OCI-LY1 (cell line): ENCODE results near the gene LRIG1.

ENCODE experiments used
- H2AFZ ChIP-seq: fragments of 200-600 bp; sonication (generic), shearing (Covaris generic); 2 replicates; pipeline ENCODE4 v1.6.0; 2014; ENCODE audit warnings: antibody characterized with exemption, mild to moderate bottlenecking, low read length
- H3F3A ChIP-seq: fragments of 200-600 bp; sonication (generic), shearing (Covaris generic); 2 replicates; pipeline ENCODE4 v1.6.0; 2014; ENCODE audit warnings: mild to moderate bottlenecking, antibody characterized with exemption, low read length, moderate library complexity; ENCODE audit not compliant: insufficient read depth
- H3K27ac ChIP-seq: fragments of 200-600 bp; sonication (generic); 2 replicates; pipeline ENCODE4 v1.5.1; 2014; ENCODE audit warnings: low read length, mixed run types, mild to moderate bottlenecking, low read depth; ENCODE audit not compliant: poor library complexity, severe bottlenecking
- H3K27me3 ChIP-seq: fragments of 200-600 bp; sonication (generic); 2 replicates; pipeline ENCODE4 v1.6.0; 2014; ENCODE audit warnings: antibody characterized with exemption, mild to moderate bottlenecking, low read length, moderate library complexity; ENCODE audit not compliant: insufficient read depth
- H3K36me3 ChIP-seq: fragments of 200-600 bp; sonication (generic); 2 replicates; pipeline ENCODE4 v1.6.1; 2014; ENCODE audit warnings: mild to moderate bottlenecking, antibody characterized with exemption, low read length, moderate library complexity, mixed read lengths; ENCODE audit not compliant: insufficient read depth
- H3K4me1 ChIP-seq: fragments of 200-600 bp; sonication (generic); 2 replicates; pipeline ENCODE4 v1.5.1; 2014; ENCODE audit warnings: mild to moderate bottlenecking, low read length, moderate library complexity; ENCODE audit not compliant: insufficient read depth, severe bottlenecking
- H3K4me2 ChIP-seq: fragments of 200-600 bp; sonication (generic), shearing (Covaris generic); 2 replicates; pipeline ENCODE4 v1.6.1; 2014; ENCODE audit warnings: low read length
- H3K4me3 ChIP-seq: fragments of 200-600 bp; sonication (generic); 2 replicates; pipeline ENCODE4 v1.5.1; 2014; ENCODE audit warnings: low read length, low read depth, mild to moderate bottlenecking, mixed read lengths; ENCODE audit not compliant: poor library complexity, severe bottlenecking
- H3K79me2 ChIP-seq: fragments of 200-600 bp; shearing (Covaris generic); 2 replicates; pipeline ENCODE4 v1.6.1; 2016; ENCODE audit warnings: mixed run types, low read length, mixed read lengths; ENCODE audit not compliant: insufficient read depth
- H3K9ac ChIP-seq: fragments of 200-600 bp; sonication (generic), shearing (Covaris generic); 2 replicates; pipeline ENCODE4 v1.6.1; 2014; ENCODE audit warnings: mild to moderate bottlenecking, low read length, mixed read lengths
- H3K9me2 ChIP-seq: fragments of 200-600 bp; sonication (generic), shearing (Covaris generic); 2 replicates; pipeline ENCODE4 v1.6.1; 2014; ENCODE audit warnings: low read depth, mild to moderate bottlenecking, low read length, mixed read lengths
- H3K9me3 ChIP-seq: fragments of 200-600 bp; shearing (Covaris generic); 2 replicates; pipeline ENCODE4 v1.6.1; 2014; ENCODE audit warnings: low read length, mixed read lengths
- H4K20me1 ChIP-seq: fragments of 200-600 bp; sonication (generic), shearing (Covaris generic); 2 replicates; pipeline ENCODE4 v1.6.0; 2016; ENCODE audit warnings: mild to moderate bottlenecking, low read length; ENCODE audit not compliant: insufficient read depth
- EZH2 ChIP-seq: fragments of 200-600 bp; sonication (generic), shearing (Covaris generic); IDR thresholded peaks from 2 replicates; pipeline ENCODE4 v1.8.0; 2017; ENCODE audit warnings: borderline replicate concordance, mixed run types, mild to moderate bottlenecking, antibody characterized with exemption, low read length, moderate library complexity, mixed read lengths
- TF ChIP-seq, protein P1 (sequence below): fragments of 200-600 bp; sonication (generic), shearing (Covaris generic); IDR thresholded peaks from 2 replicates; pipeline ENCODE4 v1.5.1; 2017; ENCODE audit warnings: mild to moderate bottlenecking, antibody characterized with exemption, low read length, moderate library complexity, mixed read lengths

Gene LRIG1

DNA sequence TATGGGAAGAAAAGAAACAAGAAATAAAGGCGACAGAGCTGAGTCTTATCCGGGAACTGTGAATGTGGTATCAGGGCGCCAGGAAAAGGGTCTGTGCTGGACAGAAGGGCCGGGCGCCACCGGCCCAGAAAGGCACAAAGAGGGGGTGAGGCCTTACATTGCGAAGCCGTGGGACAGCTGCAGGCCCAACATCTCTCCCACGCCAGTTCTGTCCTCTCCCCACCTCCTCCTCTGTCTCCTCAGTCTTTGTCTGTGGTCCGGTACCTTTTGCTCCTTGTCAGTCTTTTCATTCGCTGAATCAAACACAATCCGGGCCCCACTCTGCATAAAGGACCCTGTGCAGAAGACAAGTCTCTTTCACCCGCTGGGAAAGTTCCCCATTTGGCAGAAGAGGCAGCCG lies 81.8 kb downstream of the LRIG1 start:
- TF ChIP-seq, protein P1, sequence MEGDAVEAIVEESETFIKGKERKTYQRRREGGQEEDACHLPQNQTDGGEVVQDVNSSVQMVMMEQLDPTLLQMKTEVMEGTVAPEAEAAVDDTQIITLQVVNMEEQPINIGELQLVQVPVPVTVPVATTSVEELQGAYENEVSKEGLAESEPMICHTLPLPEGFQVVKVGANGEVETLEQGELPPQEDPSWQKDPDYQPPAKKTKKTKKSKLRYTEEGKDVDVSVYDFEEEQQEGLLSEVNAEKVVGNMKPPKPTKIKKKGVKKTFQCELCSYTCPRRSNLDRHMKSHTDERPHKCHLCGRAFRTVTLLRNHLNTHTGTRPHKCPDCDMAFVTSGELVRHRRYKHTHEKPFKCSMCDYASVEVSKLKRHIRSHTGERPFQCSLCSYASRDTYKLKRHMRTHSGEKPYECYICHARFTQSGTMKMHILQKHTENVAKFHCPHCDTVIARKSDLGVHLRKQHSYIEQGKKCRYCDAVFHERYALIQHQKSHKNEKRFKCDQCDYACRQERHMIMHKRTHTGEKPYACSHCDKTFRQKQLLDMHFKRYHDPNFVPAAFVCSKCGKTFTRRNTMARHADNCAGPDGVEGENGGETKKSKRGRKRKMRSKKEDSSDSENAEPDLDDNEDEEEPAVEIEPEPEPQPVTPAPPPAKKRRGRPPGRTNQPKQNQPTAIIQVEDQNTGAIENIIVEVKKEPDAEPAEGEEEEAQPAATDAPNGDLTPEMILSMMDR: no peak
- TF ChIP-seq EZH2: no peak
- Histone ChIP-seq H4K20me1 (no peaks in the 10 kb centered on the region), H2AFZ (no peak overlapping the region), H3K27ac (no peak overlapping the region), H3K4me3 (no peak overlapping the region), H3K9me3 (no peaks in the 10 kb centered on the region), H3K4me2 (no peak overlapping the region), H3K9ac (no peak overlapping the region), H3K4me1 (no peaks in the 10 kb centered on the region), H3K9me2 (no peaks in the 10 kb centered on the region), H3F3A (no peaks in the 10 kb centered on the region), H3K79me2 (no peaks in the 10 kb centered on the region), H3K36me3 (no peaks in the 10 kb centered on the region), H3K27me3 (no peaks in the 10 kb centered on the region)

DNA sequence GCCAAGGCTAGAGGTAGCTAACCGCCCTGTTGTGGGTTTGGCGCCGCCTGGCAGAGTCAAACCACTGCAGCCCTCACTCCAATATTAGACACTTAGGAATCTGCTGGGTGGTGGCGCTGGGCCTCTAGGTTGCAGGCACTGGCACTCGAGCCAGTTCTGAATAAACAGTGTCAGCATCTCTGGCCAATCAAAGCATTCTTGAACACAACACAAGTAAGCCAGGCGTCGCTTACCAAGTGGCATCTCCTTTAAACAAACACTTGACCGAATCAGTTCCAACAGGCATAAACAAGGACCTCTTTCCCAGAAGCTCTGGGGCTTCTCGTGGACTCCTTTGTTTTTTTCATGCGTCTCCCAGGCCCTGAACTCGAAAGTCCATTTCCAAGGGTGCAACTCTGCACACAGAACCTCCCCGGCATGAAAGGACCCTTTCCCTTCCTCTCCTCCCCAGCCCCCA lies 82.3 kb downstream of the LRIG1 start:
- Histone ChIP-seq H3K36me3 (no peaks in the 10 kb centered on the region), H4K20me1 (no peaks in the 10 kb centered on the region), H3F3A (no peaks in the 10 kb centered on the region), H2AFZ (no peak overlapping the region), H3K4me3 (no peak overlapping the region), H3K9ac (no peak overlapping the region), H3K9me2 (no peaks in the 10 kb centered on the region), H3K4me2 (no peak overlapping the region), H3K4me1 (no peaks in the 10 kb centered on the region), H3K9me3 (no peaks in the 10 kb centered on the region), H3K27ac (no peak overlapping the region), H3K79me2 (no peaks in the 10 kb centered on the region), H3K27me3 (no peaks in the 10 kb centered on the region)
- TF ChIP-seq, protein P1: no peak
- TF ChIP-seq EZH2: no peak

DNA sequence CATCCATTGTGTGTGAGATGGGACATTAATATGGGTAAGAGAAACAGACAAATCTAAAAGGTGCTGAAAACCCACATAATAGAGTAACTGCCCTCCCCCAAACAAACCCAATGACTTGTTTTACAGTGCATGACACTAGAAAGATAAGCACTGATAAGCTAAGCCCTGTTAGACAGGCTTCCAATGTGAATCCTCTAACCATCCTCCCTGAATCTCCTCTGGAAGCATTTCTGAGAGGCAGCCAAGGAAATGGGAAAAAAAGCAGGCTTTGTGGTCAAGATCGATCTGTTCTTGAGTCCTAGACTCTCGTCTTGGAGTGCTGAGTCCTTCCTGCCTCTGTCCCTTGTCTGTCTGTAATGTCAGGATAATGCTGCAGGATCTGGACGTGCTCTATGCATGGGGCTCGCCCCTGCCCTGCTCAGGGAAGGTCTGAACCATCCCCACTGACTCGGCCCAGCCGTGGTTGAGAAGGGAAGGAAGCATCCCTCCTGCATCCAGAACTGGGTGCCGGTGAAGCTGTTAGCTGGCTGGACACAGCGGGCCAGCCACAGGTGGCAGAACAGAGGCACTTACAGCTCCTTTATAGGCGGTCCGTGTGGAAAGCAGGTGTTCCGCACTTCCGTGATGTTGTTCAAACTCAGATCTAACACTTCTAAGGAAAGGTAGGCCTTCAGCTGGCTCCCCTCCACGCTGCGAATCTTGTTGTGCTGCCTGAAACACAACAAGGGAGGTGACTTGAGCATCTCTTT lies 84.1 kb downstream of the LRIG1 start:
- no peak for TF ChIP-seq EZH2
- TF ChIP-seq, protein P1: no peak
- no peaks in the 10 kb centered on the region for H3K9me3 ChIP-seq
- H3K4me1 ChIP-seq: no peaks in the 10 kb centered on the region
- no peak overlapping the region for H2AFZ ChIP-seq
- no peaks in the 10 kb centered on the region for H3K27me3 ChIP-seq
- H3K27ac ChIP-seq: no peak overlapping the region
- H3K4me2 ChIP-seq: no peak overlapping the region
- no peak overlapping the region for H3K9ac ChIP-seq
- no peaks in the 10 kb centered on the region for H3K9me2 ChIP-seq
- H4K20me1 ChIP-seq: no peaks in the 10 kb centered on the region
- H3K4me3 ChIP-seq: no peak overlapping the region
- no peaks in the 10 kb centered on the region for H3F3A ChIP-seq
- H3K79me2 ChIP-seq: no peaks in the 10 kb centered on the region
- H3K36me3 ChIP-seq: no peaks in the 10 kb centered on the region
